PC-3 (cell line): ENCODE measurements around the gene SLC22A4. TPM values are rescaled to one million over a fixed set of nuclear protein-coding genes. Genes with fewer than 3 reads are reported as not detected.

Source experiments
- ATAC-seq: fragments of 200-7000 bp; cut with Tn5 transposase; 2 replicates; pipeline ENCODE4 v1.9.1; 2020; ENCODE audit warnings: mild to moderate bottlenecking, moderate library complexity
- BruUV-seq: library from RNA; stranded (reverse); fragments of 400-500 nt; replicated peaks from 2 replicates; lab custom pipeline; 2021; lab: Mats Ljungman, UMichigan
- CTCF ChIA-PET: fragments of 300-600 bp; sonication (Branson Sonifier 250); formaldehyde crosslinking; loops from one replicate; lab custom pipeline; 2022; ENCODE audit warnings: antibody characterized with exemption; lab: Charles Lee
- POLR2A ChIA-PET: fragments of 300-600 bp; sonication (Branson Sonifier 250); formaldehyde crosslinking; loops from one replicate; lab custom pipeline; 2022; ENCODE audit warnings: antibody characterized with exemption; ENCODE audit not compliant: unreplicated experiment; lab: Charles Lee
- DNase-seq: peaks from one replicate; pipeline ENCODE4 v3.0.0-alpha.2; 2015
- H2AFZ ChIP-seq: fragments of 300-600 bp; sonication (generic); 2 replicates; pipeline ENCODE4 v1.6.0; 2016; ENCODE audit warnings: antibody characterized with exemption, low read length
- H3F3A ChIP-seq: fragments of 300-600 bp; sonication (generic); one replicate; pipeline ENCODE4 v1.6.0; 2017; ENCODE audit warnings: antibody characterized with exemption, low read length, control low read depth, mild to moderate bottlenecking; ENCODE audit not compliant: unreplicated experiment
- H3K27ac ChIP-seq: fragments of 300-600 bp; sonication (generic); 2 replicates; pipeline ENCODE4 v1.5.1; 2016; ENCODE audit warnings: mild to moderate bottlenecking, low read length
- H3K27me3 ChIP-seq: fragments of 300-600 bp; sonication (generic); 2 replicates; pipeline ENCODE4 v1.6.1; 2016; ENCODE audit warnings: low read length, mixed read lengths
- H3K36me3 ChIP-seq: fragments of 300-600 bp; sonication (generic); 2 replicates; pipeline ENCODE4 v1.6.1; 2016; ENCODE audit warnings: low read depth, mixed run types, low read length, mixed read lengths
- H3K4me1 ChIP-seq: fragments of 300-600 bp; sonication (generic); 2 replicates; pipeline ENCODE4 v1.5.1; 2016; ENCODE audit warnings: low read length; ENCODE audit not compliant: insufficient read depth
- H3K4me2 ChIP-seq: fragments of 300-600 bp; sonication (generic); 2 replicates; pipeline ENCODE4 v1.6.0; 2016; ENCODE audit warnings: low read length
- H3K4me3 ChIP-seq: fragments of 300-600 bp; sonication (generic); 2 replicates; pipeline ENCODE4 v1.5.1; 2016; ENCODE audit warnings: mild to moderate bottlenecking, low read length, mixed read lengths
- H3K79me2 ChIP-seq: fragments of 300-600 bp; sonication (generic); 2 replicates; pipeline ENCODE4 v1.6.1; 2017; ENCODE audit warnings: low read length, mixed read lengths
- H3K9ac ChIP-seq: fragments of 300-600 bp; sonication (generic); 2 replicates; pipeline ENCODE4 v1.6.0; 2016; ENCODE audit warnings: mild to moderate bottlenecking, low read length
- H3K9me2 ChIP-seq: fragments of 300-600 bp; sonication (generic); replicated peaks from 2 replicates; pipeline ENCODE4 v1.6.1; 2016; ENCODE audit warnings: mixed run types, low read length, mixed read lengths
- H3K9me3 ChIP-seq: fragments of 300-600 bp; sonication (generic); 2 replicates; pipeline ENCODE4 v1.6.1; 2016; ENCODE audit warnings: low read length, mixed read lengths
- H4K20me1 ChIP-seq: fragments of 300-600 bp; sonication (generic); 2 replicates; pipeline ENCODE4 v1.6.1; 2016; ENCODE audit warnings: low read length, mixed read lengths
- CTCF ChIP-seq: fragments of 300-600 bp; sonication (generic); conservative IDR thresholded peaks from 2 replicates; pipeline ENCODE4 v1.5.1; 2017; ENCODE audit warnings: antibody characterized with exemption, low read depth, mild to moderate bottlenecking, low read length
- EZH2 ChIP-seq: fragments of 300-600 bp; sonication (generic); IDR thresholded peaks from one replicate; pipeline ENCODE4 v1.6.1; 2017; ENCODE audit warnings: antibody characterized with exemption, mild to moderate bottlenecking, low read length; ENCODE audit not compliant: unreplicated experiment
- EZH2phosphoT487 ChIP-seq: fragments of 300-600 bp; sonication (generic); IDR thresholded peaks from 2 replicates; pipeline ENCODE4 v1.6.1; 2018; ENCODE audit warnings: mild to moderate bottlenecking, antibody characterized with exemption, low read length, borderline replicate concordance
- intact Hi-C: fragments of 100-400 bp; cut with micrococcal nuclease; formaldehyde crosslinking; loops from 2 replicates; pipeline ENCODE4 v1.9.0; 2023
- total RNA-seq: library from RNA; depleted of rRNA; stranded (reverse); fragments of >200 nt; gene quantifications from 2 replicates; pipeline ENCODE4 v1.2.3, GENCODE V29; 2014

SLC22A4 gene
- total RNA-seq, 1 experiment from 2014 or later, result 3.4 TPM

GRCh38 chr5:132299917-132300316 lies 5.7 kb downstream of the SLC22A4 start:
- ChIA-PET POLR2A (no interaction called here), CTCF (no interaction called here)
- H3K36me3 ChIP-seq, result no peaks in the 10 kb centered on the region
- no peak overlapping the region for H3K4me2 ChIP-seq
- no peaks in the 10 kb centered on the region for H3K9me2 ChIP-seq
- H3K27ac ChIP-seq, result no peak overlapping the region
- DNase-seq (peak; percentile 31), ATAC-seq (no peak)
- H3K79me2 ChIP-seq, result peaks cover 47% of the 10 kb centered on the region
- no peak overlapping the region for H2AFZ ChIP-seq
- H3K4me1 ChIP-seq, result peaks cover 13% of the 10 kb centered on the region
- H3K27me3 ChIP-seq, result no peaks in the 10 kb centered on the region
- no peaks in the 10 kb centered on the region for H3F3A ChIP-seq
- no peaks in the 10 kb centered on the region for H3K9me3 ChIP-seq
- intact Hi-C loops, result loop anchor here (10.0 kb wide), 1 partner anchor 195 kb away; the partner anchor contains the start of gene IRF1
- H3K9ac ChIP-seq, result no peak overlapping the region
- no TSS peak for BruUV-seq
- TF ChIP-seq CTCF (no peak), EZH2 (no peak), EZH2phosphoT487 (no peak)
- H3K4me3 ChIP-seq, result no peak overlapping the region
- no peaks in the 10 kb centered on the region for H4K20me1 ChIP-seq

GRCh38 chr5:132300577-132301343 lies 6.6 kb downstream of the SLC22A4 start:
- ChIA-PET CTCF (no interaction called here), POLR2A (no interaction called here)
- Histone ChIP-seq H3K27ac (no peak overlapping the region), H3K4me2 (no peak overlapping the region), H3F3A (no peaks in the 10 kb centered on the region), H3K4me3 (no peak overlapping the region), H4K20me1 (no peaks in the 10 kb centered on the region), H3K9ac (no peak overlapping the region), H3K9me3 (no peaks in the 10 kb centered on the region), H3K4me1 (peaks cover 8% of the 10 kb centered on the region), H3K79me2 (peaks cover 41% of the 10 kb centered on the region), H3K36me3 (no peaks in the 10 kb centered on the region), H3K27me3 (no peaks in the 10 kb centered on the region), H2AFZ (no peak overlapping the region), H3K9me2 (no peaks in the 10 kb centered on the region)
- DNase-seq (no peak), ATAC-seq (no peak)
- intact Hi-C loops, result no loop called here
- TF ChIP-seq EZH2phosphoT487 (no peak), EZH2 (no peak), CTCF (no peak)
- no TSS peak for BruUV-seq
